Bronchial epithelial cell (primary cell): ENCODE measurements around the gene HHIPL1. TPM values are rescaled to one million over a fixed set of nuclear protein-coding genes. Genes with fewer than 3 reads are reported as not detected.
"Not testable (repeated sequence)": the region's sequence is repeated elsewhere in the genome, so short reads cannot be mapped to it uniquely, and the experiment has no call there.

Experiments
- DNase-seq: peaks from one replicate; pipeline ENCODE4 v3.0.0-alpha.2; 2010; ENCODE audit warnings: low read depth
- FAIRE-seq: peaks from 2 replicates; lab custom pipeline; 2011; peaks lifted over from hg19 to GRCh38; lab: Jason Lieb, UNC
- H3K27me3 ChIP-seq: 2 replicates; pipeline ENCODE4 v1.5.1; 2011; ENCODE audit warnings: low read length; ENCODE audit not compliant: control insufficient read depth, insufficient read depth
- H3K36me3 ChIP-seq: 2 replicates; pipeline ENCODE4 v1.5.1; 2011; ENCODE audit warnings: low read length; ENCODE audit not compliant: control insufficient read depth, insufficient read depth
- H3K4me3 ChIP-seq: 2 replicates; pipeline ENCODE4 v1.5.1; 2011; ENCODE audit warnings: mild to moderate bottlenecking, low read depth, low read length, control low read depth
- total RNA-seq: library from RNA; depleted of rRNA; stranded (reverse); fragments of >200 nt; gene quantifications from 2 replicates; pipeline ENCODE4 v1.2.1, GENCODE V29; 2014
- TF ChIP-seq, protein P1 (sequence below): IDR thresholded peaks from 2 replicates; pipeline ENCODE4 v1.5.1; 2011; ENCODE audit warnings: mild to moderate bottlenecking, moderate library complexity, low read length, control low read depth, inconsistent platforms; ENCODE audit not compliant: insufficient read depth, severe bottlenecking

HHIPL1 gene
- total RNA-seq, 1 donor from 2014 or later, result 0.53 TPM

DNA sequence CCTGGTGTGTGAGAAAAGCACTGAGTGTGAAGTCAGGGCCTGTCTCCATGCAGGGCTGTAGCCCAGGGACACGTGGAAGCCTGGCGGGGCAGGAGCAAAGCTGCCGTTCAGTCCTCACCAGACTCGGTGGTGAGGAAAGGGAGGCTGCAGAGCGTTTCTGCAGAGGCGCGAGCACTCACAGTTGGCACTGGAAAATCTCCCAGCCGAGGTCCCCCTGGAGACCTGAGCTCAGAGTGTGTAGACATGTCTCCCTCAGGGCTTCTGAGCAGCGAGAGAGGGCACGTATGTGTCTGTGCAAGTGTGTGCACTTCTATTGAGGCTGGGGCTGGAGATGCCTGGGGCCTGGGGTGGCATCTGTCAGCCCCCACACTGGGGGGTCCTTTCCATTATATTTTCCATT is 11.0 kb upstream of the HHIPL1 start:
- FAIRE-seq (no peak), DNase-seq (no peak)
- H3K4me3 ChIP-seq, result no peak overlapping the region
- no peaks in the 10 kb centered on the region for H3K36me3 ChIP-seq
- peaks cover 3% of the 10 kb centered on the region for H3K27me3 ChIP-seq
- TF ChIP-seq, protein P1, sequence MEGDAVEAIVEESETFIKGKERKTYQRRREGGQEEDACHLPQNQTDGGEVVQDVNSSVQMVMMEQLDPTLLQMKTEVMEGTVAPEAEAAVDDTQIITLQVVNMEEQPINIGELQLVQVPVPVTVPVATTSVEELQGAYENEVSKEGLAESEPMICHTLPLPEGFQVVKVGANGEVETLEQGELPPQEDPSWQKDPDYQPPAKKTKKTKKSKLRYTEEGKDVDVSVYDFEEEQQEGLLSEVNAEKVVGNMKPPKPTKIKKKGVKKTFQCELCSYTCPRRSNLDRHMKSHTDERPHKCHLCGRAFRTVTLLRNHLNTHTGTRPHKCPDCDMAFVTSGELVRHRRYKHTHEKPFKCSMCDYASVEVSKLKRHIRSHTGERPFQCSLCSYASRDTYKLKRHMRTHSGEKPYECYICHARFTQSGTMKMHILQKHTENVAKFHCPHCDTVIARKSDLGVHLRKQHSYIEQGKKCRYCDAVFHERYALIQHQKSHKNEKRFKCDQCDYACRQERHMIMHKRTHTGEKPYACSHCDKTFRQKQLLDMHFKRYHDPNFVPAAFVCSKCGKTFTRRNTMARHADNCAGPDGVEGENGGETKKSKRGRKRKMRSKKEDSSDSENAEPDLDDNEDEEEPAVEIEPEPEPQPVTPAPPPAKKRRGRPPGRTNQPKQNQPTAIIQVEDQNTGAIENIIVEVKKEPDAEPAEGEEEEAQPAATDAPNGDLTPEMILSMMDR, result no peak

- DNase-seq (no peak), FAIRE-seq (no peak)
- Histone ChIP-seq H3K4me3 (no peak overlapping the region), H3K27me3 (peaks cover 3% of the 10 kb centered on the region), H3K36me3 (no peaks in the 10 kb centered on the region)
- TF ChIP-seq, protein P1, result no peak
These were observed 10.5 kb upstream of the HHIPL1 start for GRCh38 chr14:99634443-99634842.

GRCh38 chr14:99635116-99635515 is 9.8 kb upstream of the HHIPL1 start:
- no peak for FAIRE-seq
- H3K36me3 ChIP-seq, result no peaks in the 10 kb centered on the region
- no peak for DNase-seq
- peaks cover 3% of the 10 kb centered on the region for H3K27me3 ChIP-seq
- H3K4me3 ChIP-seq, result no peak overlapping the region
- TF ChIP-seq, protein P1, result no peak

DNA sequence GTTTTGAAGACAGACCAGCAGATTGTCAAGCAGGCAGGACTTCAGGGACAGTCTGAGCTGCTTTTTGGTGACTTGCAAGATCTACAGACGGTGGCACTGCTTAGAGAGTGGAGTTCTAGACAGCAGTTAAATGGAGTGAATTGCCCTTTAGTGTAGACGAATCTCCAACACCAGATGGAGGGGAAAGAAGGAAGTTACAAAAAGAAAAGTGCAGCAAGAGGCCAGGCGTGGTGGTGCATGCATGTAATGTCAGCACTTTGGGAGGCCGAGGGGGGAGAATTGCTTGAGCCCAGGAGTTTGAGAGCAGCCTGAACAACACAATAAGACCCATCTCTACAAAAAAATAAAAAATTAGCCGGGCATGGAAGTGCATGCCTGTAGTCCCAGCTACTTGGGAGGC is 8.4 kb upstream of the HHIPL1 start:
- H3K27me3 ChIP-seq, result peaks cover 3% of the 10 kb centered on the region
- H3K4me3 ChIP-seq, result no peak overlapping the region
- DNase-seq (no peak), FAIRE-seq (no peak)
- TF ChIP-seq, protein P1, result no peak
- H3K36me3 ChIP-seq, result no peaks in the 10 kb centered on the region

DNA sequence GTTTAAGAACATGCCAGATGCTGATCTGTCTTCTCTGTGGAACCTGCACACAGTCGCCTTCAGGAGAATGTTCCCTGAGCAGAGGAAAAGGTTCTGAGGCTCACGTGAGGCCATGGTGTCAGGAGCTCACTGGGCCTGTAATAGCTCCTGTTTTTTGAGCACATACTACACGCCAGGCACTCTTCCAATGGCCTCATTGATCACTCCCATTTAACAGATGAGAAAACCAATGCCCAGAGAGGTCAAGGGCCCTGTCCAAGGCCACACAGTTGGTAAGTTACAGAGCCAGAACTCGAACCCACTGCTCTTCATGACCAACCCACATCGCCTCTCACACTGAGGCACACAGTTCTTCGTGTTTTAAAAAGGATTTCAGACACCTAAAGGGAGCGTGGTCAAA is 7.3 kb upstream of the HHIPL1 start:
- FAIRE-seq, result no peak
- no peaks in the 10 kb centered on the region for H3K36me3 ChIP-seq
- no peak for DNase-seq
- TF ChIP-seq, protein P1, result no peak
- H3K27me3 ChIP-seq, result no peaks in the 10 kb centered on the region
- no peak overlapping the region for H3K4me3 ChIP-seq

DNA sequence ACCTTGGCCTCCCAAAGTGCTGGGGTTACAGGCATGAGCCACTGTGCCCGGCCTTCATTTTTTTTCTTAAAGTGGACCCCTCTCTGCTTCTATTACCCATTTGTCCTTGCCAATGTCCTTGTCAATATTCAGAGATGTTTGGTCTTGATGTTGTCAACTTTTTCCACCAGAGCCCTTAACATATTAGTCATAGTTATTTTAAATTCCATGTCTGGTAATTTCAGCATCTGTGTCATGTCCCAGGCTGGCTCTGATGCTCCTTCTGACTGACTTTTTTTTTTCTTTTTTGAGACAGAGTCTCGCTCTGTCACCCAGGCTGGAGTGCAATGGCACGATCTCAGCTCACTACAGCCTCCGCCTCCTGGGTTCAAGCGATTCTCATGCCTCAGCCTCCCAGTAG is 2.2 kb upstream of the HHIPL1 start:
- H3K27me3 ChIP-seq, FAIRE-seq, DNase-seq, H3K4me3 ChIP-seq, H3K36me3 ChIP-seq: not testable (repeated sequence)
